PC-9 (cell line): ENCODE data around the gene HPN.

Experiments
- CTCF ChIP-seq: fragments of 200-600 bp; sonication (generic); conservative IDR thresholded peaks from 2 replicates; pipeline ENCODE4 v1.6.1; 2017; ENCODE audit warnings: mixed run types, antibody characterized with exemption, mild to moderate bottlenecking, moderate library complexity
- EZH2 ChIP-seq: fragments of 200-600 bp; sonication (generic); IDR thresholded peaks from 2 replicates; pipeline ENCODE4 v1.8.0; 2017; ENCODE audit warnings: antibody characterized with exemption, low read depth

GRCh38 chr19:35106291-35106583 lies 64.7 kb downstream of the HPN start:
- TF ChIP-seq CTCF (no peak), EZH2 (no peak)
